ENCODE measurements around the gene LZTR1. TPM values are rescaled to one million over a fixed set of nuclear protein-coding genes. Genes with fewer than 3 reads are reported as not detected.

LZTR1 gene
- total RNA-seq, 1 experiment from 2014 or later, result 34.1 TPM

DNA sequence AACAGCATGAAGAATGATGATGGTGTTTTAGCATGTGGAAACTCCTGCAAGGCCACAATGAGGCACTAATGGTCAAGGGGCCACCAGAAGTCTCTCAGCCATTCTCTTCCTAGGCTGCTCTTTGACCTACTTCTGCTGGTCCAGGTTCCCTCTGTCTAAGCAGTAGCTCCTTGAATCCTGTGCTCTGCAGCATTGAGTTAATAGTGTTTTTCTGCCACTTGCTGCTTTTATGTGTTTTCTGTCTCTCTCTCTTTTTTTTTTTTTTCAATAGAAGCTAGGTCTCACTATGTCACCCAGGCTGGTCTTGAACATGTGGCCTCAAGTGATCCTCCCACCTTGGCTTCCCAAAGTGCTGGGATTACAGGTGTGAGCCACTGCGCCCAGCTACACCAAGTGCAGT, 35.1 kb upstream of the LZTR1 start:
- in situ Hi-C loops (cut with HindIII; ENCODE audit: low pct_unique_long_range_greater_than_20kb, low sequenced_read_pairs), result no loop called here
- no peak for DNase-seq (ENCODE audit: low read depth, low spot score)

GRCh38 chr22:20948450-20948849, 33.6 kb upstream of the LZTR1 start:
- in situ Hi-C loops (cut with HindIII; ENCODE audit: low pct_unique_long_range_greater_than_20kb, low sequenced_read_pairs), result no loop called here
- no peak for DNase-seq (ENCODE audit: low read depth, low spot score)

DNA sequence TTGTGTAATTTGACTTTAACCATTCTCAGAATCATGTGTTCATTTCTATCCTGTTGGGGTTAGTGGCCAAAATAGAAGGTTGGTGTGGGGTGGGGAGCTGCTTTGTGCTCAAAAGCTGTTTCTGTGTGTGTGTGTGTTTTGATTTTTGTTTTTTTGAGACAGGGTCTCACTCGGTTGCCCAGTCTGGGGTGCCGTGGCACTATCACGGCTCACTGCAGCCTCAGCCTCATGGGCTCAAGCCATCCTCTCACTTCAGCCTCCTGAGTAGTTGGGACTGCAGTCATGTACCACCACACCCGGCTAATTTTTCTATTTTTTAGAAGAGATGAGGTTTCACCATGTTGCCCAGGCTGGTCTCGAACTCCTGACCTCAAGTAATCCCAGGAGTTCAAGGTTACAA, 33.1 kb upstream of the LZTR1 start:
- DNase-seq (ENCODE audit: low read depth, low spot score), result no peak
- in situ Hi-C loops (cut with HindIII; ENCODE audit: low pct_unique_long_range_greater_than_20kb, low sequenced_read_pairs), result no loop called here

DNA sequence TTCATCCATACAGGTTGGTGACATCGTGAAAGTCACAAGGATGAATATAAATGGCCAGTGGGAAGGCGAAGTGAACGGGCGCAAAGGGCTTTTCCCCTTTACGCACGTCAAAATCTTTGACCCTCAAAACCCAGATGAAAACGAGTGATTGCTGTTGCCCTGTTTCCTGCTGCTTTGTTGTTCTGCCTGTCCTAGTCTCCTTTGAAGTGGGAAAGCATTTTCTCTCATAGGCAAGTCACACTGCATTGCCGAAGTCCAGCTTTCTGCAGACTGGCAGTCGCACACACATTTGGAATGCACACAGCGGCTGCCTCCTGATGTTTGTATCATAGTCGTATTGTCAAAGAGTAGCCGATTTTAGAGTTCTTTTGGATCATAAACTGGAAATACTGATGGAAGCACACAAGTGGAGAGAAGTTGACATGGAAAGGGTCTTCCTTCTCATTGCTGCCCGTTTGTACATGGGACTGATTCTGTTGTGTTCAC, 32.4 kb upstream of the LZTR1 start:
- in situ Hi-C loops (cut with HindIII; ENCODE audit: low pct_unique_long_range_greater_than_20kb, low sequenced_read_pairs), result no loop called here
- DNase-seq (ENCODE audit: low read depth, low spot score), result no peak

DNA sequence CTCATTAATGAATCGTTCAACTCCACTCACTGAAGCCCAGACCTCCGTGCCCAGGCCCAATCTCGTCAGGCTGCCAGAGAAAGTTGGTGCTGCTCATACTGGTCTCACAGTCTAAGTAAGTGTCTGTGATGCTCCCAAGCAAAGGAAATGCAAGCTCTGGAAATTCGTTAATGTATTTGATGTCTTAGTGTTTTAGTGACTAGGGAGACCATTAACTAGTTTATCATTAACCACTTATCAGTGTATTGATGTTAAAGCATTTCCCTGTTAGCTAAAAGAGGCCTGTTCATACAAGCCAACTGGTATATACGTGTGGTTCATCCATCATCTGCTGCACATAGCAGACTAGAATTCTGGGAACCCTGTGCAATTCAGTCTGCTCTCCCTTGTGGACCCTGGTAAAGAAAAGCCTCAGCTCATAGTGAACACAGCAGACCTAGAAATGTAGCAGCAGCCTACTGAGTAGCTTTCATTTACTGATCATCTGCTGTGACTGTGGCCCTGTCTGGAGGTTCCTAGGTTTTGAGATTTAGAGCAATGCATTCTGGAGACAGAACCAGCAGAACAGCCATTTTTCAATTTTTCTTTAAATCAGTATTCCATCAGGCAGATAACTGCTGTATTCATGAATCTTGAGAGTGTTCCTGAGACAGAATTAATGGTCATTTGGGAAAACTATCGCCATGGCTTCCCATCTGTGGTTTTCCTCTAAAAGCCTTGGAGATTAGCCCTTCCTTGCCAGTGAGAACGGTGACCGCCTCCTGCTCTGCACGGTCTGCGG, 30.8 kb upstream of the LZTR1 start:
- in situ Hi-C loops (cut with HindIII; ENCODE audit: low pct_unique_long_range_greater_than_20kb, low sequenced_read_pairs), result no loop called here
- no peak for DNase-seq (ENCODE audit: low read depth, low spot score)

- DNase-seq (ENCODE audit: low read depth, low spot score), result no peak
- in situ Hi-C loops (cut with HindIII; ENCODE audit: low pct_unique_long_range_greater_than_20kb, low sequenced_read_pairs), result no loop called here
These were observed 30.1 kb upstream of the LZTR1 start for GRCh38 chr22:20951932-20952380.

- no peak for DNase-seq (ENCODE audit: low read depth, low spot score)
- in situ Hi-C loops (cut with HindIII; ENCODE audit: low pct_unique_long_range_greater_than_20kb, low sequenced_read_pairs), result no loop called here
These were observed 29.4 kb upstream of the LZTR1 start for GRCh38 chr22:20952544-20953341.

DNA sequence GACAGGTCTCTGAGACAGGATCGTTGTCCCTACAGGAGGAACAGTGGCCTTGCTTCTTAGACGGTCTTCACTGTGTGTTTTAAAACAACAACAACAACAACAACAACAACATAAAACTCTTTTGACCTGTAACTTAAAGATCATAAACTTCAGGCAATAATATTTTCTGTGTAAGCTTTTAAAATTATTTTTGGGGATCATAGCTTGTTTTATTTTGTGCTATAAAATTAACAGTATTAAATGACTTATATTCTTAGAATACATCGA, 28.8 kb upstream of the LZTR1 start:
- in situ Hi-C loops (cut with HindIII; ENCODE audit: low pct_unique_long_range_greater_than_20kb, low sequenced_read_pairs), result no loop called here
- DNase-seq (ENCODE audit: low read depth, low spot score), result no peak

- no peak for DNase-seq (ENCODE audit: low read depth, low spot score)
- in situ Hi-C loops (cut with HindIII; ENCODE audit: low pct_unique_long_range_greater_than_20kb, low sequenced_read_pairs), result no loop called here
These were observed 28.2 kb upstream of the LZTR1 start for GRCh38 chr22:20953668-20954500.

DNA sequence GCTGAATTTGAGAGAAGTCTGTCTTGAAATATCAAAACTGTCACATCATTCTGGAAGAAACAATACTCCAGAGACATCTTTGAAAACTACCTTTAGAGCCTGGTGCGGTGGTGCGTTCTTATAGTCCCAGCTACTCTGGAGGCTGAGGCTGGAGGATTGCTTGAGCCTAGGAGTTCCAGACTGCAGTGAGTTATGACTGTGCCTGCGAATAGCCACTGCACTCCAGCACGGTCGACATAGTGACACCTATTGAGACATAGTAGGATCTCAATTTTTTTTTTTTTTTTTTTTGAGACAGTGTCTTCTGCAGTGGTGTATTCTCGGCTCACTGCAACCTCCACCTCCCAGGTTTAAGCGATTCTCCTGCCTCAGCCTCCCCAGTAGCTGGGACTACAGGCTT, 26.5 kb upstream of the LZTR1 start:
- in situ Hi-C loops (cut with HindIII; ENCODE audit: low pct_unique_long_range_greater_than_20kb, low sequenced_read_pairs), result no loop called here
- no peak for DNase-seq (ENCODE audit: low read depth, low spot score)

- DNase-seq (ENCODE audit: low read depth, low spot score), result peak; percentile 70
- in situ Hi-C loops (cut with HindIII; ENCODE audit: low pct_unique_long_range_greater_than_20kb, low sequenced_read_pairs), result no loop called here
These were observed 25.6 kb upstream of the LZTR1 start for GRCh38 chr22:20956258-20957101.

DNA sequence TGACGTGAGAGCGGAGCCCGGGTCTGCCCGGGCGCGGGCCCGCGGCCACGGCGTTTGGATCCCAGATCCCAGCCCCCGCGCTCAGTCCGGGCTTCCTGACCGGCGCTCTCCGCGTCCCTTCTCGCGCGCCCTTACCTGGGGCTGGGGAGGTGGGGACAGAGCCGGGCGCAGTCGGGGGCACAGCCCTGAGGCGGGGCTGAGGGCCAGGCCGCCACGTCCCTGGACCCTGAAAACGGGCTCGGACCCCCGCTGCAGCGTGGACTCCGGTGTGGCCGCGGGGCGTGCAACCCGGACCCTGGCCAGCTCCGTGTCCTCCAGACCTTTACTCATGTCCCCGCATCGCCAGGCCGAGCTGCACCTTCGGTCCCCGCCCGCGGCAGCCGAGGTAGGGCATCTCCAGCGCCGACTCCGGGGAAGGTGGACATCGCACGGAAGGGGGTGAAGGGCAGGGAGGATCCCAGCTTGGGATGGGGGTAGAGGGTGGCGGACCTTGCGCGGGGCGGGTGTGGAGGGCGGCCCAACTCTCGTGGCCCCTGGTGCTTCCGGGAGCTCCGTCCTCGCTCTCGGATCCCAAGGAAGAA, 24.9 kb upstream of the LZTR1 start:
- in situ Hi-C loops (cut with HindIII; ENCODE audit: low pct_unique_long_range_greater_than_20kb, low sequenced_read_pairs), result no loop called here
- peak; percentile 19 for DNase-seq (ENCODE audit: low read depth, low spot score)

GRCh38 chr22:20957683-20958431, 24.2 kb upstream of the LZTR1 start:
- in situ Hi-C loops (cut with HindIII; ENCODE audit: low pct_unique_long_range_greater_than_20kb, low sequenced_read_pairs), result no loop called here
- peak; percentile 65 for DNase-seq (ENCODE audit: low read depth, low spot score)

DNA sequence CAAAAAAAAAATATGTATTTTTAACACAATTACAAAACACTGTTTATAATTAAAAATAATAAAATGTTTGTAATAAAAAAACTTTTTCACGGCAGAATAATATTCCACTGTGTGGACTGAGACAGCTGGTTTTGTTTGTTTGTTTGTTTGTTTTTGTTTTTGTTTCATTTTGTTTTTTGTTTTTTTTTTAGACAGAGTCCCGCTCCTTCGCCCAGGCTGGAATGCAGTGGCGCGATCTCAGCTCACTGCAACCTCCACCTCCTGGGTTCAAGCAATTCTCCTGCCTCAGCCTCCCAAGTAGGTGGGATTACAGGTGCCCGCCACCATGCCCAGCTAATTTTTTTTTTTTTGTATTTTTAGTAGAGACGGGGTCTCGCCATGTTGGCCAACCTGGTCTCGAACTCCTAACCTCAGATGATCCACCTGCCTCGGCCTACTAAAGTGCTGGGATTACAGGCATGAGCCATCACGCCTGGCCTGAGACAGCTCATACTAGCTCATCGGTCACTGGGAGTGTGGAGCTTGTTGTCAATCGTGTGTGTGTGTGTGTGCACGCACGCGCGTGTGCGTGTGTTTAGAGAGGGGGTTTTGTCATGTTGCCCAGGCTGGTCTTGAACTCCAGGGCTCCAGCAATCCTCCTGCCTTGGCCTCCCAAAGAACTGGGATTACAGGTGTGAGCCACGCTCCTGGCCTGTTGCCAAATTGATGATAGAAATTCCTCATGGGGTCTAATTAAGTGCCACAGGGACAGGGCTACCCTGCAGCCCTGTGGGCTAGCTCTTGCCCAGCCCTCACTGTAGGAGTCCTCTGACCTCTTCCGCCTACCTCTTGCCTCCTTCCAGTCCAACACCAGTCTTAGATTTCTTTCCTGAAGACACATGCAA, 22.3 kb upstream of the LZTR1 start:
- in situ Hi-C loops (cut with HindIII; ENCODE audit: low pct_unique_long_range_greater_than_20kb, low sequenced_read_pairs), result no loop called here
- DNase-seq (ENCODE audit: low read depth, low spot score), result no peak

- in situ Hi-C loops (cut with HindIII; ENCODE audit: low pct_unique_long_range_greater_than_20kb, low sequenced_read_pairs), result no loop called here
- DNase-seq (ENCODE audit: low read depth, low spot score), result no peak
These were observed 21.5 kb upstream of the LZTR1 start for GRCh38 chr22:20960609-20961008.

Measured in SK-MEL-5 (cell line).